Subcutaneous adipose tissue (tissue), 4 donors: ENCODE data around the gene TEX51. TPM values are rescaled to one million over a fixed set of nuclear protein-coding genes. Genes with fewer than 3 reads are reported as not detected.

ENCODE experiments used
- total RNA-seq, 4 donors: library from RNA; depleted of rRNA; stranded (reverse); fragments of >200 nt; gene quantifications; one replicate each; pipeline ENCODE4 v1.1.0, GENCODE V29; 2016
- TF ChIP-seq, protein P1 (sequence below): fragments of 450-650 bp; IDR thresholded peaks from one replicate; pipeline ENCODE4 v1.5.1; 2016; ENCODE audit warnings: low read depth, mild to moderate bottlenecking, control low read depth, antibody characterized with exemption, moderate library complexity

TEX51 gene
- total RNA-seq, 4 donors from 2014 or later, result not detected

DNA sequence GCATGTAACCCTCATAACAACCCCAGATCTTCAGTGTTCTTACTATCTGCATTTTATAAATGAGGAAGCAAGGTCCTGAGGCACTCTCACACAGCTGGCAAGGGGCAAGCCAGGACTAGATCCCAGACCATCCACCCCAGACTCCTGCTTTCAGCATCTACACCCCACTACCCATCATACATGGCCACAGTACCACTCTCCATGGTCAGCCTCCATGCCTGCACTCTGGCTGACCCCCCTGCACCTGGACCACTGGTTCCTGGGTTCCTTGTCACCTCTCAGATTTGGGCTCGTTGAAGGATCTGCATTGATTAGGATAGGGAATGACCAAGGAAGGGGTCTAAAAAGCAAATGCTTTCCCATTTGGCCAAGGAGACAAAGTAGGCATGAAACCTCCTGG lies 36.0 kb upstream of the TEX51 start:
- TF ChIP-seq, protein P1, sequence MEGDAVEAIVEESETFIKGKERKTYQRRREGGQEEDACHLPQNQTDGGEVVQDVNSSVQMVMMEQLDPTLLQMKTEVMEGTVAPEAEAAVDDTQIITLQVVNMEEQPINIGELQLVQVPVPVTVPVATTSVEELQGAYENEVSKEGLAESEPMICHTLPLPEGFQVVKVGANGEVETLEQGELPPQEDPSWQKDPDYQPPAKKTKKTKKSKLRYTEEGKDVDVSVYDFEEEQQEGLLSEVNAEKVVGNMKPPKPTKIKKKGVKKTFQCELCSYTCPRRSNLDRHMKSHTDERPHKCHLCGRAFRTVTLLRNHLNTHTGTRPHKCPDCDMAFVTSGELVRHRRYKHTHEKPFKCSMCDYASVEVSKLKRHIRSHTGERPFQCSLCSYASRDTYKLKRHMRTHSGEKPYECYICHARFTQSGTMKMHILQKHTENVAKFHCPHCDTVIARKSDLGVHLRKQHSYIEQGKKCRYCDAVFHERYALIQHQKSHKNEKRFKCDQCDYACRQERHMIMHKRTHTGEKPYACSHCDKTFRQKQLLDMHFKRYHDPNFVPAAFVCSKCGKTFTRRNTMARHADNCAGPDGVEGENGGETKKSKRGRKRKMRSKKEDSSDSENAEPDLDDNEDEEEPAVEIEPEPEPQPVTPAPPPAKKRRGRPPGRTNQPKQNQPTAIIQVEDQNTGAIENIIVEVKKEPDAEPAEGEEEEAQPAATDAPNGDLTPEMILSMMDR, result no peak

DNA sequence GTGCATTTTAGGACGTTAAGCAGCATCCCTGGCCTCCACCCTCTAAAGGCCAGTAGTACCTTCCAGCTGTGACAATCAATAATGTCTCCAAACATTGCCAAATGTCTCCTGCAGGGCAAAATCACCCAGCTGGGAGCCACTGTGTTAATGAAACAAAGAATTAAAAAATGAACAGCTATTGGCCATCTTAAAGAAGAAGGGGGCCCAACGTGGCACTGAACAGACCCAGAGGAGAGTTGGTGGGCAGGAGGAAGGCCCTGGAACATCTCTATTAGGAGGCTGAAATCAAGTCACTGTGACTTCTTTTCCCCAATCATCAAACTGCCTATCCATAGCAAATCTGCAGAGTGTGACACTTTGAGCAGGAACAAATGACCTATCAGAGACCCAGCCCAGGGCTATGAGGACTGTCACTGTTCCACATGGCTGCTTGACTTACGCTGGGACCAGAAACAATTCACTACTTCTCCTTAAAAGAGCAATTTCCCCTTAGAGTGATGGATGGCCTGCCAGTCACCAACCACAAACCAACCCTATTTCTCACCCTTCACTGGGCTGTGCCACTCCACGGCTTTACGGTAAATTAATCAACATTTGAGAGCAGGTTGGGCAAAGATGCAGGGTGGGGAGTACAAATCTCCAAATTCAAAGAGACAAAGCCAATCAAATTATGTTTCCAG lies 35.2 kb upstream of the TEX51 start:
- TF ChIP-seq, protein P1, result no peak

DNA sequence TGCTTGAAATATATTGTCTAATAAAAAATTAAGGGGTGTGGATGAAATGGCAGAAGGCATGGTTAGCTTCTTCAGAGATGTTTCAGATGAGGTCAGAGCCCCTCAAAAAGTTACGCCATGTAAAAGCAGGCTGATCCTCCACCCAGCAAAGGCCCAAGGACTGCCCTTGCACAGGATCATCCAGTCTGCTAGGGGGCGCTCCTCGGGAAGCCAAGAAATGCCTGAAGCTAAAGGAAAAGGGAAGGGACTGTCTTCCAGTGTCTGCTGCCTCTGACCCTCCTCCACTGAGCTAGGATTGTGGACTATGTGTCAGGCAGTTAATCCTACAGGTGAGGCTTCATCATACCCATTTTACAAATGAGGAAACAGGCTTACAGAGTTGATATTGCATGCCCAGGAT lies 33.8 kb upstream of the TEX51 start:
- TF ChIP-seq, protein P1, result no peak

DNA sequence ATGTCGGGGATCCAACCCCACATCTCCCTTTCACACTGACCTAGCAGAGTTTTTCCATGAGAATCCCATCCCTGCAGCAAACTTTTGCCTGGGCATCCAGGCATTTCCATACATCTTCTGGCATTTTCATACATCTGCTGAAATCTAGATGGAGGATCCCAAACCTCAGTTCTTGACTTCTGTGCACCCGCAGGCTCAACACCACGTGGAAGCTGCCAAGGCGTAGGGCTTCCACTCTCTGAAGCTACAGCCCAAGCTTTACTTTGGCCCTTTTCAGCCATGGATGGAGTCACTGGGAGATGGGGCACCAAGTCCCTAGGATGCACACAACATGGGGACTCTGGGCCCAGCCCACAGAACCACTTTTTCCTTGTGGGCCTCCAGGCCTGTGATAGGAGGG lies 32.2 kb upstream of the TEX51 start:
- TF ChIP-seq, protein P1, result no peak

DNA sequence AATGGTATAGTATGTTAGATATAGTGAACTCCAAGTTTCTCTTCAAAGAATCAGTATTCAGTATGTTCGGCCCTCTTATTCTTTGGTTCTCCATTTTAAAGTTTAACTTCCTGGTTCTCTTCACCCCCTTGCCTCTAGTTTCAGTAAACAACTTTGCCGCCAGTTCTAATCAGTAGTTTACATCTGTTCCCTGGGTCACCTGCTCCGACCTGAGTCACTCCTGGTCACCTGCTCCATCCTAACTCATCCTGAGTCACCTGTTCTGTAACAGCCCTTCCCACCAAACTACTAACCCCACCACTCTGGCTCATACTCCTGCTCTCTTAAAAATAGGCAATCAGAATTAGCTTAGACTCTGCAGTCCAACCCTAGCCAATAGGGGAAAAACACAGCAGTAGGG lies 23.7 kb upstream of the TEX51 start:
- TF ChIP-seq, protein P1, result no peak

DNA sequence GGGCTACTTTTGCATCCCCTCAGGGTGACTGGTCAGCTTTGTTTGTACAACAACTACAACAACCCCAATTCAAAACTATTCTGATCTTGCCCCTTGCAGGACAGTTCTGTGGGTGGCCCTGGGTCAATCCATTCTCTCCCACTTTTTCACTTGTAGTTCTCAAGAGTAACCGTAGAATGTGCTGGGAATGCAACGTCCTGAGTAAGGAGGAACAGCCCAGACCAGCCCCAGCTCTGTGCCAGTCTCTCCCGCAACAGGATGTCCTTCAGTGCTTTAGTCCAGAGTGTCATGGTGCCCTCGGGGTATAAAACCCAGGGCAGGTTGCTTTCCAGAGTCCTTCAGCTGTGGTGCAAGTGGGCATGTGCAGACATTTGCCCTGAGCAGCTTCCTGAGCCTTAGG lies 22.1 kb upstream of the TEX51 start:
- TF ChIP-seq, protein P1, result no peak

DNA sequence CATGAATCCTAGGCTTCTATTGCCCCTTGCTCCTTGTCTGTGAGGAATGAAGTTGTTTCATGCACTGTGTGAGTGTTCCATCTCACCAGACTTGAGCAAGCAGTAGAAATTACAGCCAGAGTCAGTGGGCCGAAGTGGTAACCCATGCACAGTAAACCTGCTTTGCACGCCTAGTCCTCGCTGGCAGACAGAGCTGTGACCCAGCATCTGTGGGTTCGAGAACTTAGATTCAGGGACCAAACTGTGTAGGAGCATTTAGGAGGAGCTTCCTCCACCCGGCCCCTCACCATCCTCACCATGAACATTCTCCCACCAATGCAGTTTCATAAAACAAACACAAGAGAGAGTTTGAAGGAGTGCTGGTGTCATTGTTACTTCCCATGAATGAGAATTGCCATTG lies 21.6 kb upstream of the TEX51 start:
- TF ChIP-seq, protein P1, result no peak
